GM19468 (cell line): ENCODE results near the gene KIFC3.
"Not testable (repeated sequence)": the region's sequence is repeated elsewhere in the genome, so short reads cannot be mapped to it uniquely, and the experiment has no call there.

ENCODE experiments used
- ATAC-seq: cut with Tn5 transposase; IDR thresholded peaks from one replicate; pipeline ENCODE4 v1.9.1; 2021; ENCODE audit warnings: mild to moderate bottlenecking, moderate library complexity, moderate number of reproducible peaks; ENCODE audit not compliant: unreplicated experiment; ENCODE audit errors: extremely low read depth

The KIFC3 gene

DNA sequence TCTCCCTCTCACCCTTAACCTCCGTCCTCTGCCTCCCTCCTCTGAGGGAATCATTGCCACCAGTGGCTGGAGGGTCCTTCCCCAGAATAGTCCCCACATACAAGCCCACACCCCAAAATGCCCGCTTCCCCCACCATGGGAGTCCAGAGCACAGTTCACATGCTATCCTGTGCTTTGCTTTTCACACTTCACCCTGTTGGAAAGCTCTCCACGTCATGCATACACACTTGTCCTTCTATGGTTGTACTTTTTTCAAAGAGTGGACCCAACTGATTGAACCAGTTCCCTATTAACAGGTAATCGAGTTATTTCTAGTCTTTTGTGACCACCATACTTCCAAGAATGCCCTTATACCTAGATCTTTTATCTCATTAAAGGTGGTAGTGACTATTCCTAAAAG, 23.8 kb upstream of the KIFC3 start:
- no peak for ATAC-seq

DNA sequence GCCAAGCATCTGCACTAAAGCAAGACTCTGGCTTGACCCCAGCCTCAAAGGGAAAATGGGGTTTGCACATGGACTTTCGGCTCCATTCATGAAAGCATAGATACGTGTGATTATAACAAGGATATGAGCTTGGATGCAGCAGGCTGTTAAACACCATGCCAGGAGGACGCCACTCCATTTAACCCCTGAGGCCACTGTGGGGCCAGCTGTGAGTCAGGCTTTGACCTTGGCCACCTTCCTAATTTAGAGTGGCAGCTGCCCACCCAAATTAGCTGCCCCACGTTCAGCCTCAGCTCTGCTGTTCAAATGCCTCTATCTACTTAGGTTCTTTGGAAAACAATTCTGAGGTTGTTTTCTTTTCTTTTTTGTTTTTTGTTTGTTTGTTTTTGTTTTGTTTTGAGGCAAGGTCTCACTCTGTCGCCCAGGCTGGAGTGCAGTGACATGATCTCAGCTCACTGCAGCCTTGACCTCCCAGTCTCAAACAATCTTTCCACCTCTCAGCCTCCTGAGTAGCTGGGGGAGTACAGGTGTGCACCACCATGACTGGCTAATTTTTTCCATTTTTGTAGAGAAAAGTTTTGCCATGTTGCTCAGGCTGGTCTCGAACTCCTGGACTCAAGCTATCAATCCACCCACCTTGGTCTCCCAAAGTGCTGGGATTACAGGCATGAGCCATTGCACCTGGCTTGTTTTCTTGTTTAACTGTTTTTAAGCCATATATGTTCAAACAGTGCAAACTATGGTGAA, 23.2 kb upstream of the KIFC3 start:
- no peak for ATAC-seq

DNA sequence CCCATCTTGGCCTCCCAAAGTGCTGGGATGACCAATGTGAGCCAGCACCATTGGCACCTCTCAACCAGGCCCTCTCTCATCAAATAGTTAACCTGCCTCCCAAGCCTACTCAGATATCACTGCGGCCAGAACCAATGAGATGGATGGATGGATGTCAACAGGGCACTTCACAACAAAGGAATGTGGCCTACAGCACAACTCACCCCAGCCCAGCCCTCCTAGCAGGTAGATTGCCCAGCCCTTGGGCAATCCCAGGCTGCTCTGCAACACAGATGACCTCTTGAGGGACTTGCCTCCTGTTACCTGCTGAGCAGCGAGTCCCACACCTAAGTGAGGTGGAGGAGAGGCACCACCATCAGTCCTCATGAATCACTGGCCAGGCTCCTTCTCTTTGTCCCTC, 22.6 kb upstream of the KIFC3 start:
- no peak for ATAC-seq

DNA sequence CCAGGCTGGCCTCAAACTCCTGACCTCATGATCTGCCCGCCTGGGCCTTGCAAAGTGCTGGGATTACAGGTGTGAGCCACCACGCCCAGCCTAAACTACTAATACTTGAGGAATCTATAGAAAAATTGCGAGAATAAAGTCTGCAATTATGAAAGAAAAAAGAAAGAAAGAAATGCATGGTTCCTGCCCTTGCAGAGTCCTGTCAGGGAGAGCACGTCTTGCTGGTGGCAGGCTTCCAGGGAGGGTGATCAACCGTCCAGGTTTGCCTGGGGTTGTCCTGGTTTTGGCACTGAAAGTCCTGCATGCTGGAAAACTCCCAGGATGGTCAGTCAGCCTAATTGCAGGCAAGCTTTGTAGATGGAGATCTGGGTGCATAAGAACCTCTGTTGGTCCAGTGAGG, 21.5 kb upstream of the KIFC3 start:
- ATAC-seq: no peak

DNA sequence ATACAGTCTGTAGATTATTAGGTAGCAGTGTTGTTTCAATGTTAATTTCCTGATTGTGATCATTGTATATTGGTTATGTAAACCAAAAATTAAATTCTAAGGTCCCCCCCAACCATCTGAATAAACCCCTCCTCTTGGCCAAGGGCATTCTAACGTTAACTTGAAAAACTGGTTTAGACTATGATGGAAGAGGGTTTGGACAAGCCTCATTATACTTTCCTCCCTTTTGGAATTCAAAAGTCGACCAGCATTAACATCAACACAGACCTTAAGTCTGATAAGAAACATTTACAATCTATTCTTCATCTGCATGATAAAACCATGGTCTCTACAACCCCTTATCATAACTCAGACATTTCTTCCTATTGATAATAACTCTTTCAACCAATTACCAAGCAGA, 20.6 kb upstream of the KIFC3 start:
- no peak for ATAC-seq

DNA sequence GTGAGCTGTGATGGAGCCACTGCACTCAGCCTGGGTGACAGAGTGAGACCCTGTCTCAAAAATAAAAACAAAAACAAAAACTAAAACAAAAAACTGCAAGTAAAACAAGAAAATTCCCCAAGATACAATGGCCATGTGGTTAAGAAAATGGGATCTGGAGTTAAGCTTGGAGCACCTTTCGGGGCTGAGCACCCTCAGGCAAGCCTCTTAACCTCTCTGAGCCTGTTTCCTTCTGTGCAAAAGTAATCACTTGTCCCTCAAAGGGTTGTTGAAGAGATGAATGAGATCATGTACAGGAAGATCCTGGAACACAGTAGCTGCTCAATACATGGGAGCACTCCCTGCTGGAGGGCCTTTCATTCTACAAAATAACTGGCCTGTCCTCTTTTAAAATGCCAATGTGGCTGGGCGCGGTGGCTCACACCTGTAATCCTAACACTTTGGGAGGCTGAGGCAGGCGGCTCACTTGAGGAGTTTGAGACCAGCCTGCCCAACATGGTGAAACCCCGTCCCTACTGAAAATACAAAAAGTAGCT, 19.8 kb upstream of the KIFC3 start:
- ATAC-seq: no peak

DNA sequence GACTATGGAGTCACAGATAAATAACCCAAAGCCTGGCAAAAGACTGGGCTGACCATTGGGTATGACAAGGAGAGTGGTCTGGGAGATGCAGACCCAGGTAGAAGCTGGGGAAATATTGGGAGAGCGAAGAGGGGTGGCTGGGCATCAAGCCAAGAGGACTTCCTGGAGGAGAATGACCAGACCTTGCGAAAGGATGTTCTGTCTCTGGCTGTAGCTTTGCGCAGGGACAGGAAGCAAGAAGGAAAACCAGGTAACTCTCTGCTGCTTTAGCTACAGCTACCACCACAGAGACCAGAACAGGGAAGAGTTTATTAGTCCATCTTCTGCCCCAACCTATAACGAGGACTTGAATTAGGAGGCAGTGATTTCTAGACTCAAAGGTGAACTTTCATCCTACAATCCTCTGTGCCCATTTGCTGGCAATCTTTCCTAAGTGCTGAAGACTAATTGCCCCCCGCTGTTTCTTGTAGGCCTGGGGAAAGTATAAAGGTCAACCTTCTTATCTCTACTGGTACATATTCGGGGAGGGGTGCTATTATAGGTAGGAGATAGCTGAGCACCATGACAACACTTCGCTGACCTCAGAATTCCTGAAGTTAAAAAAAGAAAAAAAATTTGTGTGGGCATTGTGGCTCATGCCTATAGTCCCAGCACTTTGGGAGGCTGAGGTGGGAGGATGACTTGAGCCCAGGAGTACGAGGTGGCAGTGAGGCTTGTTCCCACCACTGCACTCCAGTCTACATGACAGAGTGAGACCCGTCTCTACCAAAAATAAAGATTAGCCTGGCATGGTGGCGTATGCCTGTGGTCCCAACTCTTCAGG, 19.1 kb upstream of the KIFC3 start:
- ATAC-seq: no peak

DNA sequence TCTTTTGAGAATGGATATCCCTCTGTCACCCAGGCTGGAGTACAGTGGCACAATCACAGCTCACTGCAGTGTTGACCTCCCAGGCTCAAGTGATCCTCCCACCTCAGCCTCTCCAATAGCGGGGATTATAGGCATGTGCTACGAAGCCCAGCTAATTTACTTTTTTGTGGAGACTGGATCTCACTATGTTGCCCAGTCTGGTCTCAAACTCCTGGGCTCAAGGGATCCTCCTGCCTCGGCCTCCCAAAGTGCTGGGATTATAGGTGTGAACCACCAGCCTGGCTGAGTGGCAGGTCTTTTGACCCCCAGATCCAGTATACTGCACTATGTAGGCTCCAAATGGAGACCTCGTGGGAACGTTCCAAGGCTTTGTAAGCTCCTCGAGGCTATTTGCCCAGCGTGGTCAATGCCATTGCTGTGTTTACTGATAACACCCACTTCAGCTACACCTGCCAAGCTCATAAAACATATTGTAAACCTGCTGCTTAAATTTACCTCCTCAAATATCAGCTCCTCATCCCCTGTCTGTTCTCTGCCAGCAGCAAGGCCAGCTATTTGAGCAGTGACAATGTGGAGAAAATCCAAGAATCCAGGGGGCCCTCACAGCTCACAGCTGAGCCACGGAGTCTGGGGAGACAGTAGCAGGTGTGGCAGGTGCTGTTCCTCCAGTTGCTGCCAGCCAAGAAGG, 16.2 kb upstream of the KIFC3 start:
- ATAC-seq: no peak

DNA sequence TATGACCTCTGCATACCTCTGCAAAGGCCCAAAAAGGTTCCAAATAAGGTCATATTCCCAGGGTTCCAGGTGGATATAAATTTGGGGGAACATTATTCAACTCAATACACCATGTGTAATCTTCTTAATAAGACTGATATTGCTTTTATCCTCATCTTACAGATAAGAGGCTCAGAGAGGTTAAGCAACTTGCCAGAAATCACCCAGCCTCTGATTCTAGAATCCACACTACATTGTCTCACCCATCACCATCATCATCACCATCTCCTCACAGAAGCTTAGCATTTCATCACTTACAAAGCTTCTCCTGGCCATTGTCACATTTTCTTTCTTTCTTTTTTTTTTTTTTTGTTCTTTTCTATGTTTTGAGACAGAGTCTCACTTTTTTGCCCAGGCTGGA, 15.4 kb upstream of the KIFC3 start:
- no peak for ATAC-seq

DNA sequence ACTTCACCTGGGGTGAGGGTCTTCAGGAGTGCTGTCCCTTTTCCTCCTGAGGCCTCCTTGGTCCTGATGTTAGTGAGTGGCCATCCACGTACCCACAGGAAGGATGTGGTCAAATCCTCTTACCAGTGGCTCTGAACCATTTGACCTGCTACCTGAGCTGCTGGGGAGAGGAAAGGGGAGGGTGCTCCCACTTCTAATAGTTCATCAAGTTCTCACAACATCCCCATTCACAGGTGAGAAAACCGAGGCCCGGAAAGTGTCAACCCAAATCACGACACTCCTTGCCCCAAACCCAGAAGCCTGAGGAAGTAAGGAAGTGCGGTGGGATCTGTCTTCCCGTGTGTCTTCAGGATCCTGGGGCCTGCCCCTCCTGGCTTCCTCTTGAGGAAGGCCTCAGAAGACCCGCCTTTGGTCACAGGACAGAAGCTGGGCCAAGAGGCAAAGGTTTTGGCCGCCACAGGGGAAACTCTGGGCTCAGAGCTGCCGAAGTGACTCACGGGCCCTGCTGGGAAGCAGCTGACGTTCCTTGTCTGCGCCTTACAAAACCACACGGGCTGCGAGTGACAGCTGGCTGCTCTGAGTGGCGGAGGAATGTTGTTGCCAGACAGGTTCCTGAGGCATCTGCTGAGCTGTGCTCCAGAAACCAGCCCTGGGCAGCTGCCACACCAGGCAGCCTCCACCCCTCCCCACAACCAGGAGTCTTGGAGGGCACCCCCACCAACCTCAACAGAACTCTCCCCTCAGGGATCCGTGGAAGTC, 13.9 kb upstream of the KIFC3 start:
- ATAC-seq: no peak

DNA sequence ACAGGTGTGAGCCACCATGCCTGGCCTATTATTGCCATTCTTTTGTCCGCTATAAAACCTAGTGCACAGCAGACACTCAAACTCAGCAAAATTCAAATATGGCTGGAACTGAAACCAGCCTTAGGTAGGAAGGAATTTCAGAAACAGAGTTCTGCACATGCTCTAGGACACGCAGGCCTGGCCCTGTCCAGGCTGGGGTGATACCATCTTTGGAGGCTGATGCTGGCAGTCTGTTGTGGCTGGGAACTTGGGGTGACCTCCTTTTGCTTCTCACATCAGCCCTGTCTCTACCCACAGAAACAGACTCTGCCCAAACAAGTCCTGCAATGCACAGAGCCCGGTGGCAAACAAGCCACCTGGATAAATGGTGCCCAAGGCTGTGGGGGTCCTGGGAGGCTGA, 12.6 kb upstream of the KIFC3 start:
- ATAC-seq: no peak

DNA sequence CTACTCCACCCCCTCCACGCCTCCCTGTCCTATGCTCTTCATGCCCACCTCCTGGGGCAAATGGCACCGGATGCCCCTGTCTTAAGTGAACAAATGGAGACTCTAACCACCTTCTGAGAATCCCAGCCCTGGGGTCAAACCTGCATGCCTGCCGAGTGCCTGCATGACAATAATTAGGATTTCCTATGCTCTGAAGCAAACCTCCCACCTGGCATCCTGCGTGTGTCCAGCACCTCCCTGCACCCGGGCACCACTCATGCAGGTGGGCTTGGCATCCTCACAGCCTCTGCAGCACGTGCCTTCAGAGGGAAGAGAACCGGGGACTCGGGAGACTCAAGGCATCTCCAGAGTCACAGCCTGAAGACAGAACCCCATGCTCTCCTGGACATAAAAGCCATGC, 11.2 kb upstream of the KIFC3 start:
- ATAC-seq: no peak

DNA sequence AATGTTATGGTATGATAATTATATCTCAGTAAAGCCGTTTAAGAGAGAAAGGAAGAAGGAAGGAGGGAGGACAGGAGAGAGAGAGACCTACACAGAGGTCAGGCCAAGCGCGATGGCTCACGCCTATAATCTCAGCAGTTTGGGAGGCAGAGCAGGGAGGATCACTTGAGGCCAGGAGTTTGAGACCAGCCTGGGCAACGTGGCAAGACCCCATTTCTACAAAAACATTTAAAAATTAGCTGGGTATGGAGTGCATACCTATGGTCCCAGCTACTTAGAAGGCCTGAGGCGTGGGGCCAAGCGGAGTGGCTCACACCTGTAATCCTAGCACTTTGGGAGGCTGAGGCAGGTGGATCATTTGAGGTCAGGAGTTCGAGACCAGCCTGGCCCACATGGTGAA, 9.0 kb upstream of the KIFC3 start:
- not testable (repeated sequence) for ATAC-seq

DNA sequence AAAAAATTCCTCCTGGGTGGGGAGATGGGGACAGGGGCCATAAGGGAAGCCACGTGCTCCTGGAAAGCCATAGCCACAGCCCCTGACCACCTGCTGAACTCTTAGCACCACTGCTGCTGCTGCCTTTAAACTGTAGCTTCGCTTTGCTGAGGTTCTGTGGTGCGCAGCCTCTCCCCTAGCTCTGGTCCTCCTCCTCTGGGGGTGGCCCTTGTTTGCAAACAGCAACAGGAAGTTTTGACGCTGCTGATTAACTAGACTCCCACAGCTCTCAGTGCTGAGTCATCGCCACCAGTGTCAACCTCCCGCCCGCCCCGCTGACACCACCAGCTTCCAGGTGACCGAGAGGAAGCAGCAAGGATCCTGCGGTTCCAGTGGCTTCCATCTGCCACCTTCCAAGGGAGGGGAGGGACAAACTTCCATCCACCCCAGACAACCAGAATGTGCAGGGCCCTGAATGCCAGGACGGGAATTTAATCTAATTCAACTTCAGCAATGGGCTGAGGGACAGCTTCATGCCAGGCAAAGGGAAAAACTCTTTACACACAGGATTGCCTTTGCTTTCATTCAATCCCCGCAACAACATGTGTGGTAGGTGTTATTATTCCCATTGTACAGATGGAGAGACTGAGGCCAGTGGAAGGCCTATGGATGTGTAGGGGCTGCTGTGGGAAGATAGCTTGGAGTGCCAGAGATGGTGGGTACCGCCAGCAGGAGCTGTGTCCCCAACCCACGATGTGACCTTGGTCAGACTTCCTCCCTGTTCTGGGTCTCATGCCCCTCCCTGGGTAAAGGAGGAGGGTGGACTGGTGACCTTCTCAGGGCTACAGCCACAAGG, 8.1 kb upstream of the KIFC3 start:
- ATAC-seq: peak; percentile 99

DNA sequence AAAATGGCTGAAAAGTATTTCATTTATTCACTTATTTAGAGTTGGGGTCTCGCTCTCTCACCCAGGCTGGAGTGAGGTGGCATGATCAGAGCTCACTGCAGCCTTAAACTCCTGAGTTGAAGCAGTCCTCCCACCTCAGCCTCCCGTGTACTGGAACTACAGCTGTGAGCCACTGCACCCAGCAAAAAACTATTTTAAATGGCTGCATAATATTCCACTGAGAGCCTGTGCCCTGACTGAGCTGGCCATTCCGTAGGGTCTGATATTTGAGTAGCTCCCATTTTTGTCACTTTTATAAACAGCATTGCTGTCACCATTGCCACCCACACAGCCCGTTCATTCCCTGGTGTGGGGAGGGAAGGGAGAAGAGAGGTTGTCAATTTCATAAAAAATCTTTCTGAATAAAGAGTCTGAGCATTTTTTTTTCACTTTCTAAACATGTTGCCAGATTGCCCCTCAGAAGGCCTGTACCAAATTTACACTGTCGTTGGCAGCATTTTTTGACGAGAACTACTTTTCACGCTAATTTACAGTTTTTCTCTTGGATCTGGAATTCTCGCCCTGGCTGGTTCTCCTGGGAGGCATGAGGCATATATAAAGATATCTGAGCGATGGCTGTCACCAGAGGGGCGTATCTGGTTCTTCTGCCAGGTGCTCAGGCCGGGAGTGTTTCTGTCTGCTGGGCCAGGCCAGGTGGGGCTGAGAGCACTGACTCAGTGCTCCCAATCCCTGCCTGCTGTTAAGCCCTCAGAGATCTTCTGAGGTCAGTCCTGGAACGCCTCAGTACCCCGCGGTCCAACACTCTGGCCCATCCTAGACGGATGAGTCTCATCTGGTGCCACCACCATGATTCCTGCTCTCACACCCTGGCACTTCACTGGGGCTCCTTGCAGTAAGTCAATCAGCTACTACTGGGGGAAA, 7.2 kb upstream of the KIFC3 start:
- no peak for ATAC-seq

DNA sequence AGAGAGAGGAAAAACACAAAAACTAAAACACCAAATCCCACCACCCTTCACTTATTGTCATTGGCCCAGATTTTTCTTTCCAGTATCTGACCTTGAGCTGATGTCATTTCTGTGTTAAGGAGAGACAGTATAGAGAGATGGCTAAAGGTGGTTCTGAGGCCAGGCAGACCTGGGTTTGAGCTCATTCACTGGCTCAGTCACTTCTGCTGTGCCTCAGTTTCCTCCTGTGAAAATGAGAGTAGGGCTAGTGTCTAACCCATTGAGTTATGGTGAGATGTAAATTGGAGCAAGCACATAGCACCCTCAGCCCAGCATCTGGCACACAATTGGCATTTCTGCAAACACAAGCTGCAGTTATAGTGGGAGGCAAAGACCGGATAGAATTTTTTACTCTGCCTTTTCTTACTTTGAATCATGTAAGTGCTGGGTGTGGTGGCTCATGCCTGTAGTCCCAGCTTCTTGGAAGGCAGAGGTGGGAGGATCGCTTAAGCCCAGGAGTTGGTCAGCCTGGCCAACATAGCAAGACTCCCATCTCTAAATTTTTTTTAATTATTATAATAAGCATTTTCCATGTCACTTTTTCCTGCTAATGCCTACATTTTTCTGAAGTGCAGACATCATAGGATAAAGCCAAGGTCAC, 6.4 kb upstream of the KIFC3 start:
- no peak for ATAC-seq

DNA sequence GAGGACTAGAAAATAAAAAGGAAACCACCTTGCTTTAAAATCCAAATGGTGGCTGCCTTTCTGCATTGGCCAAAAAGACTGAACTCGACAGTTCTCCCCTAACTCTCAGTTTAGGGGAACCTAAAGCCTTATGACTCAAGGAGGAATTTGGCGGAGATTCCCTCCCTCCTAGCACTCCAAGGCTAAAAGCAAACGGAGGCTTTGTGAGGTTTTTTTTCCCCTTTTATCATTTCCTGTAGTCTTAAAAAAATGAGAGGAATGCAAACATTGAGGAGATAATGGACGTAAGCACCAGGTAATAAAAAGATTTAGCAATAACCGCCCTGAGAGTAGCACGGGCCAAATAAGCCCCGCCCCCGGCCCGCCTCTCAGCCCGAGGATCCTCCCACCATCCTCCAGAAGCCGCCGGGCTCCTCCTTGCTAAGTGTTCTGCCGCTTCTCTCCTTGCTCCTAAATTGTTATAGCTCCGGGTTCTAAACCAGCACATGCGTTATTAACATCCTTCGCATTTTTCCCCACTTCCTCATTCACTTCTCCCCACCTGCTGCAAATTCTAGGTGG, 5.8 kb upstream of the KIFC3 start:
- no peak for ATAC-seq
